HG03025 (cell line): ENCODE results near the gene FCRLB.
"Not testable (repeated sequence)": the region's sequence is repeated elsewhere in the genome, so short reads cannot be mapped to it uniquely, and the experiment has no call there.

Experiments used
- ATAC-seq: cut with Tn5 transposase; IDR thresholded peaks from one replicate; pipeline ENCODE4 v1.9.1; 2021; ENCODE audit warnings: mild to moderate bottlenecking, moderate library complexity; ENCODE audit not compliant: unreplicated experiment, low FRiP score

Gene FCRLB

GRCh38 chr1:161718559-161719324, 2.6 kb upstream of the FCRLB start:
- no peak for ATAC-seq

- no peak for ATAC-seq
These were observed 2.1 kb upstream of the FCRLB start for GRCh38 chr1:161719325-161719611.

GRCh38 chr1:161720422-161720821, 922 bp upstream of the FCRLB start:
- no peak for ATAC-seq

- no peak for ATAC-seq
These were observed 497 bp downstream of the FCRLB start for GRCh38 chr1:161721738-161722343.

GRCh38 chr1:161722406-161722805, 1.1 kb downstream of the FCRLB start:
- ATAC-seq = no peak

- ATAC-seq = no peak
These were observed 2.3 kb downstream of the FCRLB start for GRCh38 chr1:161723459-161724141.

GRCh38 chr1:161725258-161725907, 4.0 kb downstream of the FCRLB start:
- not testable (repeated sequence) for ATAC-seq

- ATAC-seq = peak; percentile 23
These were observed 4.6 kb downstream of the FCRLB start for GRCh38 chr1:161725908-161726472.

GRCh38 chr1:161726473-161727255, 5.3 kb downstream of the FCRLB start:
- peak; percentile 48 for ATAC-seq

GRCh38 chr1:161727256-161727924, 6.0 kb downstream of the FCRLB start:
- peak; percentile 16 for ATAC-seq

- no peak for ATAC-seq
These were observed 7.3 kb downstream of the FCRLB start for GRCh38 chr1:161728376-161729226.

GRCh38 chr1:161730050-161730564, 8.8 kb downstream of the FCRLB start:
- no peak for ATAC-seq

- ATAC-seq = no peak
These were observed 9.9 kb downstream of the FCRLB start for GRCh38 chr1:161731241-161731640.

GRCh38 chr1:161731981-161732718, 10.8 kb downstream of the FCRLB start:
- ATAC-seq = no peak

- no peak for ATAC-seq
These were observed 12.2 kb downstream of the FCRLB start for GRCh38 chr1:161733526-161733925.

- ATAC-seq = no peak
These were observed 14.5 kb downstream of the FCRLB start for GRCh38 chr1:161735837-161736236.

GRCh38 chr1:161736335-161736969, 15.1 kb downstream of the FCRLB start:
- ATAC-seq = no peak
